Activated T-cell treated with anti-CD3 and anti-CD28 coated beads, Interleukin-2, amount 50 U/mL, for 4 hours (primary cell): ENCODE data around the gene AP3S2. TPM values are rescaled to one million over a fixed set of nuclear protein-coding genes. Genes with fewer than 3 reads are reported as not detected.
"Not testable (repeated sequence)": the region's sequence is repeated elsewhere in the genome, so short reads cannot be mapped to it uniquely, and the experiment has no call there.

Source experiments
- ATAC-seq, 2 donors: fragments of 200-7000 bp; cut with Tn5 transposase; one replicate each; pipeline ENCODE4 v1.10.0; 2021
- DNase-seq: peaks from one replicate; pipeline ENCODE4 v3.0.0-alpha.2; 2020
- H3K27me3 Mint-ChIP-seq: one replicate; pipeline ENCODE4 v1.8.0; 2021; ENCODE audit warnings: low read depth, mixed read lengths
- H3K36me3 Mint-ChIP-seq: one replicate; pipeline ENCODE4 v1.8.0; 2022; ENCODE audit warnings: mixed read lengths; ENCODE audit not compliant: insufficient read depth
- H3K4me1 Mint-ChIP-seq: one replicate; pipeline ENCODE4 v1.8.0; 2021; ENCODE audit warnings: low read depth, mixed read lengths
- H3K4me3 Mint-ChIP-seq: one replicate; pipeline ENCODE4 v1.8.0; 2021; ENCODE audit warnings: mild to moderate bottlenecking, moderate library complexity, mixed read lengths
- H3K9me3 Mint-ChIP-seq: one replicate; pipeline ENCODE4 v1.8.0; 2021; ENCODE audit warnings: mixed read lengths
- total RNA-seq, 3 donors: library from RNA; stranded (reverse); gene quantifications; one replicate each; pipeline ENCODE4 v1.2.1, GENCODE V29; 2021

AP3S2 gene
- total RNA-seq, 3 donors from 2014 or later = 15.2 to 17.4 (median 17.1) TPM

DNA sequence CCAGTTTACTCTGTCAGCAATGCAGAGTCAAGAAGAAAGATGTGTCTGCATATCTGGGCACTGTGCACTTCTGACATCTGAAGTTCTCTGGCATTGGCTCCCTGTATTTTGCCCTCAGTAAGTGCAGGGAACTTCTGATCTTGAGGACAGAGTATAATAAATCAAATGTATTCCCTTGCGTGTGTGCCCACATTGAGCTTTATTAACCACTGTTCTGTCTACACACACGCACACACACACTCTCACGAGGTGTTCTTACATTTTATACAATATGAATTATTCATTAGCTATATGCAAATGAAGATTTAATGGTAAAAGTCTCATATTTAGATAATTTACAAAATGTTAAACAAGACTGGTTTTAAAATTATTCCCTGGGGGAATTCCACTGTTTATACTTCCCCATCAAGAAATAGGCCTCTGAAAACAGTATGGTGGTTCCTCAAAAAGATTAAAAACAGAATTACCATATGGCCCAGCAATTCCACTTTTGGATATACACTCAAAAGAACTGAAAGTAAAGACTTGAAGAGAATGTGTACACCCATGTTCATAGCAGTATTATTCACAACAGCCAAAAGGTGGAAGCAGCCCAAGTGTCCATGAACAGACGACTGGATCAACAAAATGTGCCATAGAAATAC, 54.5 kb downstream of the AP3S2 start:
- ATAC-seq = no peak
- no peak for DNase-seq
- Mint-ChIP-seq H3K9me3 (no peaks in the 10 kb centered on the region), H3K27me3 (no peaks in the 10 kb centered on the region), H3K4me3 (no peak overlapping the region), H3K4me1 (peaks cover 3% of the 10 kb centered on the region), H3K36me3 (peaks cover 38% of the 10 kb centered on the region)

DNA sequence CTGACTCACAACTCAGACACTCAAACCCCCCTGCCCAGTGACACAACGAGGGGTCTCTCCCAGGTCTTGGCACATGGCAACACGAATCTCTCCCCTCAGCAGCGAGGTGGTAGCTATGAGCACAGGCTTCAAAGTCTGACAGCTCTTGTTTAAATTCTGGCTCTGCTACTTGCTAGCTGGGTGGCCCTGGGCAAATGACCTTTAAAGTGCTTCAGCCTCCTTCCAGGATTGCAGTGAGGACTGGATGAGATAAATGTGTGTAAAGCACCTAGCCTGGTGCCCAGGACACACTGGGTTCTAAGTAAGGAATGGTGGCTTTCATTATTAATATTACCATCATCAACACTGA, 56.0 kb downstream of the AP3S2 start:
- H3K9me3 Mint-ChIP-seq = no peaks in the 10 kb centered on the region
- peaks cover 3% of the 10 kb centered on the region for H3K4me1 Mint-ChIP-seq
- H3K4me3 Mint-ChIP-seq = no peak overlapping the region
- DNase-seq (no peak), ATAC-seq (no peak)
- peaks cover 48% of the 10 kb centered on the region for H3K36me3 Mint-ChIP-seq
- no peaks in the 10 kb centered on the region for H3K27me3 Mint-ChIP-seq

DNA sequence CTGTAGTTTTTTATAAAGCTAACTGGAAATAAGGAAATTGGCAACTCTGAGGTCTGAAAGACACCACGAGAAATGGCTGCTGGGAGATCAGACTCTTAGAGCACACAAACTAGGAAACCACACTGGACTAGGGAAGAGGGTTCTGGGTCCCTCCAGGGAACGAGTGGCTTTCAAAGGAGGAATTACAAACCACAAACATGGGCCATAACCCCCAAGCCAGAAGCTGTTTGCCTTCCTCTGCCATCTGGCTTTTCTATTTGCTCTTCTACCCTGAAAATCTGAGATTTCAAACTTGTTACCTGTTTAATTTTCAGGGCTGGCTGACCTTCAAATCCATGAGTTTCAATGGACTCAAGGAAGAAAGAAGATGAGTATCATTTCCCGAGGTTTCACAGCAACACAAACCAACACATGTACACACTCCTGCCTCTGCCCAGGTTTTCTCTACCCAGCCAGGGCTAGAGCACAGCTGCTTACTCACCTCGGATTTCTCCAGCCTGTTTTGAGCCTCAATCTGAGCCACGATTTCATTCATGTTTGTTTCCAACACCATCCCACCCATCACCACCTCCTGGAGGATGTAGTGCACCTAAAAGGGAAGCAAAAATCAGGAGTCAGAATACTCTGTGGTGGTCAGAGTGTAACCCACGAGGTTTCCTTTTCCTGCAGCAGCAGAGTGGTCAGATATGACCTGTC, 56.5 kb downstream of the AP3S2 start:
- no peak for DNase-seq
- Mint-ChIP-seq H3K4me3 (no peak overlapping the region), H3K36me3 (peaks cover 47% of the 10 kb centered on the region), H3K27me3 (no peaks in the 10 kb centered on the region), H3K9me3 (no peaks in the 10 kb centered on the region), H3K4me1 (peaks cover 3% of the 10 kb centered on the region)
- no peak for ATAC-seq

- H3K9me3 Mint-ChIP-seq = no peaks in the 10 kb centered on the region
- no peaks in the 10 kb centered on the region for H3K4me1 Mint-ChIP-seq
- no peak for ATAC-seq
- peaks cover 44% of the 10 kb centered on the region for H3K36me3 Mint-ChIP-seq
- DNase-seq = no peak
- no peak overlapping the region for H3K4me3 Mint-ChIP-seq
- no peaks in the 10 kb centered on the region for H3K27me3 Mint-ChIP-seq
These were observed 57.3 kb downstream of the AP3S2 start for GRCh38 chr15:89836267-89837133.

DNA sequence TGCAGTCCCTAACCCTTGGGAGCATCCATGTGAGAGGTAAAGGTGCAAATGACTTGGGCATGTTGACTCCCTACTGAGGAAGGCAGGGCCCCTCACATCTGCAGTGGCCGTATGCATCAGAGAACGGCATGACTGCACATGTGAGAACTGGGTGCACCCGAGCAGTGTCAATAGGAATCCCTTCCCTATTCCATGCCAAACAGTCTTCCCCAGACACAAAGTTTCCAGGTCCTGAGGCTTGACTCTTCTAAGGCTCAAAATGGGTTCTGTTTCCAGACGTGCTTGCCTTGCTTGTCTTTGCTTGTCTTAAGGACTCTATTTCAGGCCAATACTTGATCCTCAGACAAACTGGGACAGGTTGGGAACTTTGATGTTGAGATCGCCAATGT, 58.6 kb downstream of the AP3S2 start:
- Mint-ChIP-seq H3K4me1 (no peaks in the 10 kb centered on the region), H3K36me3 (peaks cover 43% of the 10 kb centered on the region), H3K27me3 (no peaks in the 10 kb centered on the region), H3K9me3 (no peaks in the 10 kb centered on the region), H3K4me3 (no peak overlapping the region)
- no peak for ATAC-seq
- no peak for DNase-seq

- H3K9me3 Mint-ChIP-seq, ATAC-seq, H3K4me3 Mint-ChIP-seq, H3K4me1 Mint-ChIP-seq, DNase-seq, H3K27me3 Mint-ChIP-seq: not testable (repeated sequence)
- peaks cover 39% of the 10 kb centered on the region for H3K36me3 Mint-ChIP-seq
These were observed 59.2 kb downstream of the AP3S2 start for GRCh38 chr15:89834465-89835175.

- Mint-ChIP-seq H3K27me3 (no peaks in the 10 kb centered on the region), H3K4me1 (no peaks in the 10 kb centered on the region), H3K9me3 (no peaks in the 10 kb centered on the region), H3K36me3 (peaks cover 39% of the 10 kb centered on the region), H3K4me3 (no peak overlapping the region)
- DNase-seq (no peak), ATAC-seq (no peak)
These were observed 59.8 kb downstream of the AP3S2 start for GRCh38 chr15:89833966-89834365.

DNA sequence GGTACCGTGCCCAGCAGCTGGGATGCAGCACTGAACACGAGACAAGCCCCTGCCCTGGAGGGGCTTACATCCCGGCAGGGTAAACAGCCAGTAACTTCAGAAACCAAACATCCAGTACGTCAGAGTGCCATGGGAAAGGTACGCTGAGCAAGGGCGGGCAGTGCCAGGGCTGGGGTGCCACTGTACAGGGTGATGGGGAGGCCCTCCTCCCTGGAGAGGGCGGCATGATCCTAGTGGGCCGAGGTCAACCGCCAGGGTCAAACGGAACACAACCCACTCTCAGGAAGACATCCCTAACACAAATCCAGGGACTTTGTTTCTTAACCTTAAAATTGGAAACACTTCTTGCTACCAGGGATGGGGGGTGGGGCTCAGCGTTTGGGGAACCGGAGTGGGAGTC, 63.2 kb downstream of the AP3S2 start:
- H3K27me3 Mint-ChIP-seq = no peaks in the 10 kb centered on the region
- no peak overlapping the region for H3K4me3 Mint-ChIP-seq
- DNase-seq (no peak), ATAC-seq (no peak)
- no peaks in the 10 kb centered on the region for H3K9me3 Mint-ChIP-seq
- peaks cover 23% of the 10 kb centered on the region for H3K36me3 Mint-ChIP-seq
- no peaks in the 10 kb centered on the region for H3K4me1 Mint-ChIP-seq

GRCh38 chr15:89829616-89830440, 64.0 kb downstream of the AP3S2 start:
- peaks cover 17% of the 10 kb centered on the region for H3K36me3 Mint-ChIP-seq
- DNase-seq = no peak
- no peak overlapping the region for H3K4me3 Mint-ChIP-seq
- no peak for ATAC-seq
- H3K4me1 Mint-ChIP-seq = no peaks in the 10 kb centered on the region
- H3K9me3 Mint-ChIP-seq = no peaks in the 10 kb centered on the region
- no peaks in the 10 kb centered on the region for H3K27me3 Mint-ChIP-seq

DNA sequence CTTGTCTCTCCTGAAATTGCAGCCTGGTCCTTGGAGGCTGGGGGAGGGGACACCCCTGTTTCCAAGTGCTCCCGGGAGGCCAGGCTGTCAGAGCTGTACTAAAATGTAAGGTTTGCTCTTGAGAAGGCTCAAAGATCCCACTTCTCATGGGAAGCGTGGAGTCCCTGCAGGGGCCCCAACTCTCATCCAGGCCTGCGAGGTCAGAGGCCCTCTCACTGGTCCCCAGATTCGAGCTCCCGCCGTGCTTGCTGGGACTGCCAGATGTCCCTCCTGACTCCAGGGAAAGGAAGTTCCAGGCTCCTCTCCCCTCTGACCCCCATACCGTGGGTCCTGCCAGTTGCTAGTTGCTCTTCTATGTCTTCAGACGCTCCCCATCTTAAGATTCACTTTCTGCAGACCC, 64.6 kb downstream of the AP3S2 start:
- peaks cover 2% of the 10 kb centered on the region for H3K27me3 Mint-ChIP-seq
- no peak overlapping the region for H3K4me3 Mint-ChIP-seq
- no peaks in the 10 kb centered on the region for H3K9me3 Mint-ChIP-seq
- ATAC-seq (no peak), DNase-seq (no peak)
- peaks cover 14% of the 10 kb centered on the region for H3K36me3 Mint-ChIP-seq
- H3K4me1 Mint-ChIP-seq = no peaks in the 10 kb centered on the region

- peaks cover 9% of the 10 kb centered on the region for H3K36me3 Mint-ChIP-seq
- peaks cover 5% of the 10 kb centered on the region for H3K27me3 Mint-ChIP-seq
- H3K9me3 Mint-ChIP-seq = no peaks in the 10 kb centered on the region
- no peak overlapping the region for H3K4me3 Mint-ChIP-seq
- no peaks in the 10 kb centered on the region for H3K4me1 Mint-ChIP-seq
- ATAC-seq = no peak
- no peak for DNase-seq
These were observed 65.3 kb downstream of the AP3S2 start for GRCh38 chr15:89828281-89829145.

- H3K4me3 Mint-ChIP-seq = no peak overlapping the region
- DNase-seq (no peak), ATAC-seq (no peak)
- no peaks in the 10 kb centered on the region for H3K4me1 Mint-ChIP-seq
- H3K9me3 Mint-ChIP-seq = no peaks in the 10 kb centered on the region
- H3K36me3 Mint-ChIP-seq = peaks cover 4% of the 10 kb centered on the region
- peaks cover 5% of the 10 kb centered on the region for H3K27me3 Mint-ChIP-seq
These were observed 66.0 kb downstream of the AP3S2 start for GRCh38 chr15:89827829-89828228.
